K562 (cell line): ENCODE measurements around the gene SF3B3. TPM values are rescaled to one million over a fixed set of nuclear protein-coding genes. Genes with fewer than 3 reads are reported as not detected.

ENCODE experiments used
- ATAC-seq: fragments of 200-7000 bp; cut with Tn5 transposase; 3 replicates; pipeline ENCODE4 v1.9.1; 2020; ENCODE audit warnings: moderate library complexity
- BruUV-seq: library from RNA; stranded (reverse); fragments of 400-500 nt; replicated peaks from 2 replicates; lab custom pipeline; 2021; lab: Mats Ljungman, UMichigan
- CTCF ChIA-PET: fragments of 300-600 bp; formaldehyde crosslinking; extraction: SDS; loops from one replicate; lab custom pipeline; 2021; ENCODE audit warnings: low intra/inter-chr PET ratio; lab: Yijun Ruan, JAX
- POLR2A ChIA-PET: fragments of 300-600, 350-650 bp; sonication (Branson Sonifier 250); formaldehyde crosslinking; extraction: SDS; loops from one replicate; lab custom pipeline; 2021; ENCODE audit warnings: antibody characterized with exemption, inconsistent platforms; lab: Yijun Ruan, JAX
- DNase-seq, 4 experiments: peaks; one replicate each; pipeline versions ENCODE4 v3.0.0 to v3.0.0-alpha.2; 2011 to 2018; ENCODE audit warnings: low spot score in 3 of 4, mixed read lengths in 3 of 4; ENCODE audit errors: extremely low read depth in 1 of 4
- FAIRE-seq: peaks from 2 replicates; lab custom pipeline; 2011; peaks lifted over from hg19 to GRCh38; lab: Jason Lieb, UNC
- H2AFZ ChIP-seq: 2 replicates; pipeline ENCODE4 v1.6.0; 2011; ENCODE audit warnings: low read depth, low read length, control low read depth, inconsistent platforms
- H3K27ac ChIP-seq: fragments of 200-600 bp; 3 replicates; pipeline ENCODE4 v1.8.0; 2011; ENCODE audit warnings: low read depth, mild to moderate bottlenecking, control low read depth, inconsistent platforms, low read length, moderate library complexity, mixed read lengths; ENCODE audit errors: extremely low read depth
- H3K27me3 ChIP-seq, 2 experiments: fragments of 300-600 bp in 1 of 2; 2 replicates in 1 of 2; 3 replicates in 1 of 2; pipeline versions ENCODE4 v1.6.0 to v1.8.0; 2011; ENCODE audit warnings: inconsistent platforms in 2 of 2, low read length in 2 of 2, mild to moderate bottlenecking in 1 of 2, mixed read lengths in 1 of 2, moderate library complexity in 1 of 2; ENCODE audit not compliant: control insufficient read depth in 2 of 2, insufficient read depth in 2 of 2
- H3K36me3 ChIP-seq: fragments of 300-600 bp; 3 replicates; pipeline ENCODE4 v1.8.0; 2011; ENCODE audit warnings: mild to moderate bottlenecking, low read length, inconsistent platforms; ENCODE audit not compliant: control insufficient read depth, insufficient read depth
- H3K4me1 ChIP-seq, 2 experiments: fragments of 200-600 bp in 1 of 2; replicated peaks in 1 of 2; 2 replicates in 1 of 2; 3 replicates in 1 of 2; pipeline versions ENCODE4 v1.5.1 to v1.8.0; 2011; ENCODE audit warnings: inconsistent platforms in 2 of 2, low read length in 2 of 2, mild to moderate bottlenecking in 1 of 2, mixed read lengths in 1 of 2, moderate library complexity in 1 of 2; ENCODE audit not compliant: control insufficient read depth in 2 of 2, insufficient read depth in 2 of 2
- H3K4me2 ChIP-seq: 2 replicates; pipeline ENCODE4 v1.6.1; 2011; ENCODE audit warnings: low read length, control low read depth, inconsistent platforms, mixed read lengths; ENCODE audit not compliant: insufficient read depth
- H3K4me3 ChIP-seq: fragments of 200-600 bp; sonication (generic), shearing (Covaris generic); 2 replicates; pipeline ENCODE4 v1.5.1; 2016; ENCODE audit warnings: control low read depth, inconsistent platforms
- H3K79me2 ChIP-seq: fragments of 200-600 bp; 3 replicates; pipeline ENCODE4 v1.8.0; 2011; ENCODE audit warnings: low read length, inconsistent platforms; ENCODE audit not compliant: control insufficient read depth, insufficient read depth
- H3K9ac ChIP-seq, 2 experiments: 2 replicates each; pipeline versions ENCODE4 v1.6.0 to v1.6.1; 2011; ENCODE audit warnings: low read depth in 2 of 2, low read length in 2 of 2, control low read depth in 1 of 2, inconsistent platforms in 1 of 2, mild to moderate bottlenecking in 1 of 2, mixed read lengths in 1 of 2; ENCODE audit not compliant: insufficient read depth in 1 of 2
- H3K9me1 ChIP-seq: one replicate; pipeline ENCODE4 v1.6.0; 2011; ENCODE audit warnings: inconsistent platforms, mild to moderate bottlenecking, low read length, moderate library complexity; ENCODE audit not compliant: control insufficient read depth, insufficient read depth
- H3K9me3 ChIP-seq: replicated peaks from 2 replicates; pipeline ENCODE4 v1.5.1; 2011; ENCODE audit warnings: low read depth, low read length, inconsistent platforms; ENCODE audit not compliant: control insufficient read depth, insufficient read depth
- H4K20me1 ChIP-seq: replicated peaks from 2 replicates; pipeline ENCODE4 v1.6.1; 2011; ENCODE audit warnings: low read length, inconsistent platforms, mixed read lengths; ENCODE audit not compliant: control insufficient read depth, insufficient read depth
- ZNF121 ChIP-seq: sonication (generic); formaldehyde crosslinking; conservative IDR thresholded peaks from 2 replicates; pipeline ENCODE4 v1.8.0; 2022; ENCODE audit warnings: missing genetic modification reagents
- WGBS: fragments of 100-300 bp; shearing (Covaris generic); methylation state at CpG from one replicate; pipeline ENCODE4 v1.1.6; 2016; ENCODE audit warnings: low coverage, mixed read lengths; ENCODE audit not compliant: insufficient coverage; ENCODE audit errors: missing lambda C conversion rate; 5-methylcytosine and 5-hydroxymethylcytosine counted together
- in situ Hi-C: fragments of 300-500 bp; cut with MboI; formaldehyde crosslinking; loops from 4 replicates; pipeline ENCODE4 v1.15.0; 2018; ENCODE audit warnings: inconsistent platforms, mixed read lengths
- intact Hi-C: fragments of 100-400 bp; cut with micrococcal nuclease; formaldehyde crosslinking; loops from 2 replicates; pipeline ENCODE4 v1.14.2; 2022
- polyA plus RNA-seq, 8 experiments: library from polyadenylated mRNA; depleted of rRNA in 4 of 8; stranded (reverse) in 5 of 8; unstranded in 3 of 8; fragments of >200 nt; fragmentation: Nextera tagmentation in 2 of 8; fragmentation: Illumina TruSeq in 1 of 8; extraction: Ambion mirVana in 2 of 8; extraction: Trizol in 1 of 8; gene quantifications; 2 replicates each; pipeline versions ENCODE4 v1.2.1 to v1.2.3, GENCODE V29; 2011 to 2014; ENCODE audit warnings: inconsistent platforms in 1 of 8, missing spikeins in 1 of 8
- total RNA-seq, 7 experiments: library from RNA; depleted of rRNA in 6 of 7; stranded (reverse); fragments of >200 nt in 6 of 7; fragmentation: Illumina TruSeq in 2 of 7; extraction: Trizol in 2 of 7; gene quantifications; 2 replicates each; pipeline versions ENCODE4 v1.2.1 to v1.2.3, GENCODE V29; 2011 to 2021; ENCODE audit warnings: low replicate concordance in 1 of 7
- TF ChIP-seq, protein P1 (sequence below): fragments of 450-650 bp; IDR thresholded peaks from 2 replicates; pipeline ENCODE4 v1.6.1; 2017; ENCODE audit warnings: antibody characterized with exemption, mild to moderate bottlenecking

Gene SF3B3
- total and polyA plus RNA-seq, 9 of the 15 experiments (the other 6 are each of a cell fraction or from before 2014, with no cell fraction given) = 98.9 to 546 (median 221) TPM

DNA sequence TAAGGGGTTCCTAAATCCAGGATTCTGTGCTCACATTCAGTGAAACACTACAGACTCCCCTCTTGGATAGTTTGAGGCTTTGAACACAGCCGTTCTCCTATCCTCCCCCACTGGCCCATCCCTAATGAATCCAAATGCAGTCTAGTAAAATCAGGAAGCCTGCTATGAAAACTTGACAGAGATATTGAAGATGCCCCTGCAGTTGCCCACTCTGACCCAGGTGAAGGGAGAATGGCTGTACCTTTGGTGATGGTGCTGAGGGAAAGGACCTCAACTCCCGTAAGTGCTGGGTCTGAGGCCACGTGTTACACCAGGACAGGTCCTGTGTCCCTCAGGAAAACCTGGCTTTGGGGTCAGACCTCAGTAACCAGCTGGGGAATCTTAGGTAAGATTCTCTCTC is 54.4 kb downstream of the SF3B3 start:
- DNase-seq (no peak), FAIRE-seq (no peak), ATAC-seq (no peak)
- TF ChIP-seq, protein P1, sequence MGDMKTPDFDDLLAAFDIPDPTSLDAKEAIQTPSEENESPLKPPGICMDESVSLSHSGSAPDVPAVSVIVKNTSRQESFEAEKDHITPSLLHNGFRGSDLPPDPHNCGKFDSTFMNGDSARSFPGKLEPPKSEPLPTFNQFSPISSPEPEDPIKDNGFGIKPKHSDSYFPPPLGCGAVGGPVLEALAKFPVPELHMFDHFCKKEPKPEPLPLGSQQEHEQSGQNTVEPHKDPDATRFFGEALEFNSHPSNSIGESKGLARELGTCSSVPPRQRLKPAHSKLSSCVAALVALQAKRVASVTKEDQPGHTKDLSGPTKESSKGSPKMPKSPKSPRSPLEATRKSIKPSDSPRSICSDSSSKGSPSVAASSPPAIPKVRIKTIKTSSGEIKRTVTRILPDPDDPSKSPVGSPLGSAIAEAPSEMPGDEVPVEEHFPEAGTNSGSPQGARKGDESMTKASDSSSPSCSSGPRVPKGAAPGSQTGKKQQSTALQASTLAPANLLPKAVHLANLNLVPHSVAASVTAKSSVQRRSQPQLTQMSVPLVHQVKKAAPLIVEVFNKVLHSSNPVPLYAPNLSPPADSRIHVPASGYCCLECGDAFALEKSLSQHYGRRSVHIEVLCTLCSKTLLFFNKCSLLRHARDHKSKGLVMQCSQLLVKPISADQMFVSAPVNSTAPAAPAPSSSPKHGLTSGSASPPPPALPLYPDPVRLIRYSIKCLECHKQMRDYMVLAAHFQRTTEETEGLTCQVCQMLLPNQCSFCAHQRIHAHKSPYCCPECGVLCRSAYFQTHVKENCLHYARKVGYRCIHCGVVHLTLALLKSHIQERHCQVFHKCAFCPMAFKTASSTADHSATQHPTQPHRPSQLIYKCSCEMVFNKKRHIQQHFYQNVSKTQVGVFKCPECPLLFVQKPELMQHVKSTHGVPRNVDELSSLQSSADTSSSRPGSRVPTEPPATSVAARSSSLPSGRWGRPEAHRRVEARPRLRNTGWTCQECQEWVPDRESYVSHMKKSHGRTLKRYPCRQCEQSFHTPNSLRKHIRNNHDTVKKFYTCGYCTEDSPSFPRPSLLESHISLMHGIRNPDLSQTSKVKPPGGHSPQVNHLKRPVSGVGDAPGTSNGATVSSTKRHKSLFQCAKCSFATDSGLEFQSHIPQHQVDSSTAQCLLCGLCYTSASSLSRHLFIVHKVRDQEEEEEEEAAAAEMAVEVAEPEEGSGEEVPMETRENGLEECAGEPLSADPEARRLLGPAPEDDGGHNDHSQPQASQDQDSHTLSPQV = no peak
- 0 out of 2 replicates have a peak, but pooled peaks have one; percentile 7 for TF ChIP-seq ZNF121 (CRISPR knock-in tag)
- intact Hi-C loops = loop anchor here (5.0 kb wide), 1 partner anchor 74 kb away; no protein-coding TSS in a partner anchor
- Histone ChIP-seq H3K36me3 (peaks cover 18% of the 10 kb centered on the region), H3K4me2 (no peak overlapping the region), H3K4me1 (peaks cover 5 to 8% of the 10 kb centered on the region in 2 experiments; a peak in 3 of 5 replicates), H2AFZ (no peak overlapping the region), H3K79me2 (no peaks in the 10 kb centered on the region), H4K20me1 (peaks cover 6% of the 10 kb centered on the region), H3K4me3 (no peak overlapping the region), H3K9me1 (no peaks in the 10 kb centered on the region), H3K9ac (no peak overlapping the region), H3K9me3 (no peaks in the 10 kb centered on the region), H3K27ac (no peak overlapping the region), H3K27me3 (no peaks in the 10 kb centered on the region)
- in situ Hi-C loops = no loop called here
- BruUV-seq = no TSS peak
- WGBS = 27% methylated on average over 3 of the region's 3 CpGs
- ChIA-PET CTCF (no interaction called here), POLR2A (interaction anchor here (0.6 to 4.0 kb wide), 3 partner anchors 10 to 16 kb away, joined by 4 to 22 read pairs (median 5); no protein-coding TSS in a partner anchor)
